ENCODE results near the gene ROBO2. TPM values are rescaled to one million over a fixed set of nuclear protein-coding genes. Genes with fewer than 3 reads are reported as not detected.

Gene ROBO2
- total RNA-seq, 6 donors from 2014 or later = 12.0 to 29.1 (median 14.0) TPM

DNA sequence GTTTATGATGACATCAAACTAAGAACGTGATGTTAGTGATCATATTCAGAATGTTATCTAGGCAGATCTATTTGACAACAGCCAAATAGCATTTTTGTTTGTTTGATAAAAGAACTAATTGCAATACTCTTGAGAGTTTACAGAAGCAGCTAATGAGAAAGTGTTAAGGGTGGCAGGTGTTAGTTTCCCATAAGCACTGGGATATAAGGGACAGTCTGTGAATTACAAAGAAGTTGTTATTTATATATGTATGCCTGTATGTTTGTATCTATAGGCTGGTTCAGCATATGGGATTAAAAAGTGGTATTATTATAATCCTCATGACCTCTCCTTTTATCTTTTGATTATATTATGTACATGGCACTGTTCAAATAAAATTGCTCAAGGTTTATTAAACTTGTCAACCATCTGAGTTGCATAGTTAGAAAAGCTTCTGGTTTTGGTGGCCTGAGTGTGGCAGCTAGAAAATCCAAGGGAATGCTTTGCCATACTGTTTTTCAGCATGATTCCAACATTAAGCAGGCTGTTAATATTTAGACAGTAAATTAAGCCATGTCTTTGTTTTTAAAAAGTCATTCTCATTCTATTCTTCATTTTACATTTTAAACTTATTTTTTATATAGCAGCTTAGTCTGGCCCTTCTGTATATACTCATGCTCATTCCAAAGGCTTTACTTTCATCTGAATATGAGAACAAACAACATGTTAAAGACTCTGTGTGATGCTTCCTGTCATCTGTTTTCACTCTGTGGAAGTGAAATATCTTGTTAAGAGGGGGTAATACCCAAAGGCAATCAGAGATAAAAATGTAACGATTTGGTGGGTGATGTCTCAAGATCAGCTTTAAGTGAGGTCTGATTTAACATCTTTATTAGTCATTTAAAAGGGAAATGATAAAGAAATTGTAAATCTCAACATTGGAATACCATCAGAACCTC is 13.1 kb downstream of the ROBO2 start:
- H3K27me3 ChIP-seq = no peaks in the 10 kb centered on the region
- H3K9me3 ChIP-seq = no peaks in the 10 kb centered on the region
- no peak for DNase-seq
- WGBS, 2 donors = 34% methylated on average over 2 of the region's 2 CpGs
- no peak overlapping the region for H3K27ac ChIP-seq
- TF ChIP-seq POLR2AphosphoS5 (IDR thresholded peaks at IDR 0.05) (no peak), EP300 (IDR thresholded peaks at IDR 0.05) (no peak), POLR2A (IDR thresholded peaks at IDR 0.05) (no peak)
- TF ChIP-seq, protein P1, sequence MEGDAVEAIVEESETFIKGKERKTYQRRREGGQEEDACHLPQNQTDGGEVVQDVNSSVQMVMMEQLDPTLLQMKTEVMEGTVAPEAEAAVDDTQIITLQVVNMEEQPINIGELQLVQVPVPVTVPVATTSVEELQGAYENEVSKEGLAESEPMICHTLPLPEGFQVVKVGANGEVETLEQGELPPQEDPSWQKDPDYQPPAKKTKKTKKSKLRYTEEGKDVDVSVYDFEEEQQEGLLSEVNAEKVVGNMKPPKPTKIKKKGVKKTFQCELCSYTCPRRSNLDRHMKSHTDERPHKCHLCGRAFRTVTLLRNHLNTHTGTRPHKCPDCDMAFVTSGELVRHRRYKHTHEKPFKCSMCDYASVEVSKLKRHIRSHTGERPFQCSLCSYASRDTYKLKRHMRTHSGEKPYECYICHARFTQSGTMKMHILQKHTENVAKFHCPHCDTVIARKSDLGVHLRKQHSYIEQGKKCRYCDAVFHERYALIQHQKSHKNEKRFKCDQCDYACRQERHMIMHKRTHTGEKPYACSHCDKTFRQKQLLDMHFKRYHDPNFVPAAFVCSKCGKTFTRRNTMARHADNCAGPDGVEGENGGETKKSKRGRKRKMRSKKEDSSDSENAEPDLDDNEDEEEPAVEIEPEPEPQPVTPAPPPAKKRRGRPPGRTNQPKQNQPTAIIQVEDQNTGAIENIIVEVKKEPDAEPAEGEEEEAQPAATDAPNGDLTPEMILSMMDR (IDR thresholded peaks at IDR 0.05) = no peak
- ATAC-seq (ENCODE audit: low FRiP score in 2 of 2) = no peak
- no peaks in the 10 kb centered on the region for H3K4me1 ChIP-seq
- H3K36me3 ChIP-seq = no peaks in the 10 kb centered on the region
- no peak overlapping the region for H3K4me3 ChIP-seq

DNA sequence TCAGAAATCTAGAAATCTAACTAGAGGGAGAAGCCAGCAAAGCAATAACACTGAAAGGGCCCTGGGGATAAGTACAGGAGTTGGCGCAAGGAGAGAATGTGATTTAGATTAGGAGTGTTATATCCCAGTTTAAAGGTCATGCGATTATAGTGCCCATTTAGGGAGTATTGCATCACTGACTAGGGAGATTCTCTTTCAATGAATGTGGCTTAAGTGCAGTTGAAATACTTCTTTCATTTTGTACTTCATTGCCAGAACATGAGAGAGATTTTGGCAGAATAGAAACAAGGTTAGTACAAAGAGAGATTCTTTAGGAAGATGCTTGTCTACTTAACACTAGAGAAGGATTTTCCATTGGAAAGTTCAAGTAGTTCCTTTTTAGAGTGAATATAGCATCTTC is 13.9 kb downstream of the ROBO2 start:
- ATAC-seq (ENCODE audit: low FRiP score in 2 of 2) (no peak), DNase-seq (no peak)
- no peak overlapping the region for H3K27ac ChIP-seq
- 74 to 85% methylated on average over 2 of the region's 2 CpGs for WGBS, 2 donors
- TF ChIP-seq EP300 (IDR thresholded peaks at IDR 0.05) (no peak), POLR2AphosphoS5 (IDR thresholded peaks at IDR 0.05) (no peak), POLR2A (IDR thresholded peaks at IDR 0.05) (no peak)
- TF ChIP-seq, protein P1 (IDR thresholded peaks at IDR 0.05) = no peak
- no peaks in the 10 kb centered on the region for H3K27me3 ChIP-seq
- H3K9me3 ChIP-seq = no peaks in the 10 kb centered on the region
- no peak overlapping the region for H3K4me3 ChIP-seq
- H3K36me3 ChIP-seq = no peaks in the 10 kb centered on the region
- H3K4me1 ChIP-seq = no peaks in the 10 kb centered on the region

DNA sequence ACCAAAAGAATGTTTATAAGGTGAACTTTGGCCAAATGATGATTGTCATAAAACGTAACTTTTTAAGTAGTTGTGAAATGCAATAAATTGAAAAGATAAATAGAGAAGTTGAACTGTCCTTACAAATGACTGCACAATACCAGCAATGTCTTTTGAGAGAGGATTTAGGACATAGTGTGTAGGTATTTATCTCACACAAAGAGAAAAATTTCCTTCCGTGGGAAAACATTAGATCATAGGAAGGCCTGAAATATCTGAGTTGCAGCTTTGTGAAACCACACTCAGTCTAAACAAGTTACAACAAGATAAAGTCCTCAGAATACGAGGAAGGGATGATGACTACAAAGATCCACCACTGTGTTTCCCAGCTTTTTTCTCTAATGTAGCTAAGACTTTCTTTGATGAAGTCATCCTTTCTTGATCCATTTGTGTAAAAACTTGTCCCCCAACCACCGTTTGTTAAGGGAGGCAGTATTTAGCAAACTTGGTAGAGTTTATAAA is 16.0 kb downstream of the ROBO2 start:
- no peak for DNase-seq
- Histone ChIP-seq H3K9me3 (no peaks in the 10 kb centered on the region), H3K4me3 (no peak overlapping the region), H3K27me3 (no peaks in the 10 kb centered on the region), H3K36me3 (no peaks in the 10 kb centered on the region), H3K4me1 (no peaks in the 10 kb centered on the region), H3K27ac (no peak overlapping the region)
- 62 to 64% methylated on average over 4 of the region's 4 CpGs for WGBS, 2 donors
- no peak for TF ChIP-seq POLR2A (IDR thresholded peaks at IDR 0.05)
- no peak for TF ChIP-seq EP300 (IDR thresholded peaks at IDR 0.05)
- TF ChIP-seq, protein P1 (IDR thresholded peaks at IDR 0.05) = no peak
- no peak for TF ChIP-seq POLR2AphosphoS5 (IDR thresholded peaks at IDR 0.05)
- no peak for ATAC-seq (ENCODE audit: low FRiP score in 2 of 2)

DNA sequence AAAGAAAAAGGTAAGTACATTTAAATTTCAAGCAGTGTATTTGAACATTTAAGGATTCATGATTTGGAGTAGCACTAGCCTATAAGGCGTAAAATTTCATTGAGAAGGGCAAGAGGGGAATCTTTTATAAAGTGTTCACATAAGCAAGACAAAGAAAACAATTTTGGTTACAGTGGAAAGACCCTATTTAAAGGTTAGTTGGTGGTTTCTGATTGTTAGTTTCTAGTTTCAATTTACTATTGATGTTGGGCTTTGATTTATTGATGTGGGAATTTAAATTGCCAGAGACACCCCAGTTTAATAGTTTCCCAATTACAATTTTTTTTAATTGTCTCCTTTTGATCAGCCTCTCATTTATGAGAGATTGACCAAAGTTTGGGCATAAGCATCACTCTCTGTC is 19.5 kb downstream of the ROBO2 start:
- Histone ChIP-seq H3K27me3 (no peaks in the 10 kb centered on the region), H3K4me3 (no peak overlapping the region), H3K36me3 (no peaks in the 10 kb centered on the region), H3K27ac (no peak overlapping the region), H3K9me3 (peaks cover 0 to 8% (median 4%) of the 10 kb centered on the region in 4 donors), H3K4me1 (no peaks in the 10 kb centered on the region)
- WGBS, 2 donors = 86 to 95% methylated on average over 1 of the region's 1 CpG
- ATAC-seq (ENCODE audit: low FRiP score in 2 of 2) = no peak
- TF ChIP-seq POLR2AphosphoS5 (IDR thresholded peaks at IDR 0.05) (no peak), POLR2A (IDR thresholded peaks at IDR 0.05) (no peak), EP300 (IDR thresholded peaks at IDR 0.05) (no peak)
- TF ChIP-seq, protein P1 (IDR thresholded peaks at IDR 0.05) = no peak
- DNase-seq = no peak
